GM23338 (cell line): ENCODE measurements around the gene SUPT3H. TPM values are rescaled to one million over a fixed set of nuclear protein-coding genes. Genes with fewer than 3 reads are reported as not detected.

Experiments used
- ATAC-seq: fragments of 200-7000 bp; cut with Tn5 transposase; 3 replicates; pipeline ENCODE4 v1.9.1; 2020
- DNase-seq: peaks from one replicate; pipeline ENCODE4 v3.0.0-alpha.2; 2015; ENCODE audit warnings: low spot score
- H2AFZ ChIP-seq: fragments of 200-600 bp; sonication (generic); 2 replicates; pipeline ENCODE4 v1.8.0; 2016; ENCODE audit warnings: antibody characterized with exemption, mild to moderate bottlenecking, moderate library complexity
- H3F3A ChIP-seq: fragments of 200-600 bp; sonication (generic); replicated peaks from 2 replicates; pipeline ENCODE4 v1.8.0; 2017; ENCODE audit warnings: antibody characterized with exemption, mixed run types, low read depth
- H3K27ac ChIP-seq: fragments of 200-600 bp; sonication (generic); 2 replicates; pipeline ENCODE4 v1.6.1; 2016; ENCODE audit warnings: low read depth
- H3K27me3 ChIP-seq: fragments of 200-600 bp; sonication (generic); 2 replicates; pipeline ENCODE4 v1.8.0; 2016; ENCODE audit warnings: mild to moderate bottlenecking, mixed run types, moderate library complexity; ENCODE audit not compliant: insufficient read depth
- H3K36me3 ChIP-seq: fragments of 200-600 bp; sonication (generic); 2 replicates; pipeline ENCODE4 v1.8.0; 2016; ENCODE audit warnings: mild to moderate bottlenecking; ENCODE audit not compliant: insufficient read depth
- H3K4me1 ChIP-seq: fragments of 200-600 bp; sonication (generic); 2 replicates; pipeline ENCODE4 v1.8.0; 2016; ENCODE audit warnings: mild to moderate bottlenecking, moderate library complexity; ENCODE audit not compliant: insufficient read depth
- H3K4me2 ChIP-seq: fragments of 200-600 bp; sonication (generic); 2 replicates; pipeline ENCODE4 v1.7.1; 2017; ENCODE audit warnings: mixed run types
- H3K4me3 ChIP-seq: fragments of 200-600 bp; sonication (generic); 2 replicates; pipeline ENCODE4 v1.6.1; 2016; ENCODE audit warnings: mixed run types
- H3K79me2 ChIP-seq: fragments of 200-600 bp; sonication (generic); replicated peaks from 2 replicates; pipeline ENCODE4 v1.8.0; 2017; ENCODE audit warnings: mild to moderate bottlenecking; ENCODE audit not compliant: insufficient read depth
- H3K9me2 ChIP-seq: fragments of 200-600 bp; sonication (generic); 2 replicates; pipeline ENCODE4 v1.8.0; 2017; ENCODE audit not compliant: insufficient read depth
- H4K20me1 ChIP-seq: fragments of 200-600 bp; sonication (generic); replicated peaks from 2 replicates; pipeline ENCODE4 v1.8.0; 2017; ENCODE audit warnings: mild to moderate bottlenecking; ENCODE audit not compliant: insufficient read depth
- H3K27ac Mint-ChIP-seq: 2 replicates; pipeline ENCODE4 v1.8.0; 2020; ENCODE audit warnings: inconsistent platforms, mild to moderate bottlenecking, moderate library complexity, mixed read lengths
- H3K27me3 Mint-ChIP-seq: 3 replicates; pipeline ENCODE4 v1.8.0; 2022; ENCODE audit warnings: low read depth, mild to moderate bottlenecking, moderate library complexity, mixed read lengths, inconsistent platforms; ENCODE audit not compliant: insufficient read depth, poor library complexity
- H3K36me3 Mint-ChIP-seq: 3 replicates; pipeline ENCODE4 v1.8.0; 2021; ENCODE audit warnings: low read depth, mild to moderate bottlenecking, inconsistent platforms, moderate library complexity, mixed read lengths
- H3K4me1 Mint-ChIP-seq: 3 replicates; pipeline ENCODE4 v1.8.0; 2020; ENCODE audit warnings: mild to moderate bottlenecking, inconsistent platforms, mixed read lengths
- H3K4me3 Mint-ChIP-seq: 3 replicates; pipeline ENCODE4 v1.8.0; 2021; ENCODE audit warnings: moderate library complexity, mild to moderate bottlenecking, inconsistent platforms, mixed read lengths
- H3K9me3 Mint-ChIP-seq: 3 replicates; pipeline ENCODE4 v1.8.0; 2020; ENCODE audit warnings: moderate library complexity, mild to moderate bottlenecking, inconsistent platforms, mixed read lengths
- CREB1 ChIP-seq: fragments of 250-450 bp; sonication (Bioruptor Pico); IDR thresholded peaks from 2 replicates; pipeline ENCODE4 v1.5.0; 2020; ENCODE audit warnings: low read depth, mild to moderate bottlenecking, moderate library complexity
- ETS1 ChIP-seq: IDR thresholded peaks from 2 replicates; pipeline ENCODE4 v1.6.1; 2016; ENCODE audit warnings: antibody characterized with exemption
- EZH2 ChIP-seq: fragments of 200-600 bp; sonication (generic); IDR thresholded peaks from one replicate; pipeline ENCODE4 v1.8.0; 2017; ENCODE audit warnings: antibody characterized with exemption, mild to moderate bottlenecking, low read depth; ENCODE audit not compliant: unreplicated experiment
- EZH2phosphoT487 ChIP-seq: fragments of 200-600 bp; sonication (generic); IDR thresholded peaks from one replicate; pipeline ENCODE4 v1.8.1; 2018; ENCODE audit warnings: antibody characterized with exemption; ENCODE audit not compliant: unreplicated experiment
- JUNB ChIP-seq: IDR thresholded peaks from one replicate; pipeline ENCODE4 v1.6.1; 2016; ENCODE audit warnings: antibody characterized with exemption; ENCODE audit not compliant: unreplicated experiment
- NANOG ChIP-seq: IDR thresholded peaks from 2 replicates; pipeline ENCODE4 v1.6.1; 2016; ENCODE audit warnings: antibody characterized with exemption, borderline replicate concordance
- POLR2AphosphoS5 ChIP-seq: IDR thresholded peaks from 2 replicates; pipeline ENCODE4 v1.6.1; 2016; ENCODE audit warnings: antibody characterized with exemption, low read depth
- REST ChIP-seq: IDR thresholded peaks from one replicate; pipeline ENCODE4 v1.6.1; 2018; ENCODE audit warnings: antibody characterized with exemption; ENCODE audit not compliant: unreplicated experiment
- ZNF114 ChIP-seq: fragments of 250-450 bp; sonication (Bioruptor Pico); IDR thresholded peaks from 2 replicates; pipeline ENCODE4 v1.5.0; 2020; ENCODE audit warnings: mild to moderate bottlenecking, moderate library complexity
- ZNF331 ChIP-seq: fragments of 250-450 bp; sonication (Bioruptor Pico); IDR thresholded peaks from 2 replicates; pipeline ENCODE4 v1.5.0; 2020; ENCODE audit warnings: low read depth, mild to moderate bottlenecking, moderate library complexity
- ZNF462 ChIP-seq: fragments of 250-450 bp; sonication (Bioruptor Pico); IDR thresholded peaks from 2 replicates; pipeline ENCODE4 v1.5.0; 2020; ENCODE audit warnings: mild to moderate bottlenecking, moderate library complexity
- polyA plus RNA-seq: library from polyadenylated mRNA; unstranded; fragments of >200 nt; fragmentation: Nextera tagmentation; extraction: Ambion mirVana; gene quantifications from 2 replicates; pipeline ENCODE4 v1.2.1, GENCODE V29; 2016
- total RNA-seq: library from RNA; depleted of rRNA; stranded (reverse); fragments of >200 nt; shearing (Covaris generic); gene quantifications from 2 replicates; pipeline ENCODE4 v1.2.3, GENCODE V29; 2014

SUPT3H gene
- total and polyA plus RNA-seq, 2 experiments from 2014 or later: 11.4 to 30.1 TPM

GRCh38 chr6:44869321-44869897 lies 508.3 kb downstream of the SUPT3H start (continued):
- TF ChIP-seq JUNB: no peak
- TF ChIP-seq CREB1 (CRISPR knock-in tag): no peak
- TF ChIP-seq EZH2: no peak
- TF ChIP-seq ZNF114: no peak
- TF ChIP-seq REST: no peak

GRCh38 chr6:44868910-44869309 lies 508.8 kb downstream of the SUPT3H start:
- Mint-ChIP-seq H3K36me3 (peaks cover 20% of the 10 kb centered on the region), H3K4me1 (no peaks in the 10 kb centered on the region; the same call in 2 of the 3 replicates), H3K27ac (no peak overlapping the region), H3K4me3 (no peak overlapping the region), H3K9me3 (peaks cover 19% of the 10 kb centered on the region), H3K27me3 (no peaks in the 10 kb centered on the region)
- Histone ChIP-seq H3K4me1 (no peaks in the 10 kb centered on the region), H3K79me2 (no peaks in the 10 kb centered on the region), H3F3A (no peaks in the 10 kb centered on the region), H3K36me3 (peaks cover 8% of the 10 kb centered on the region), H3K4me3 (no peak overlapping the region), H3K4me2 (no peak overlapping the region), H3K27ac (no peak overlapping the region), H2AFZ (no peak overlapping the region), H3K27me3 (no peaks in the 10 kb centered on the region), H4K20me1 (no peaks in the 10 kb centered on the region), H3K9me2 (peaks cover 4% of the 10 kb centered on the region; the same call in 1 of the 2 replicates)
- ATAC-seq: no peak
- no peak for DNase-seq
- TF ChIP-seq CREB1 (CRISPR knock-in tag) (no peak), ZNF331 (no peak), REST (no peak), ETS1 (no peak), POLR2AphosphoS5 (no peak), NANOG (no peak), ZNF462 (no peak), EZH2phosphoT487 (no peak), EZH2 (no peak)
